ENCODE results near the gene MACROD2. TPM values are rescaled to one million over a fixed set of nuclear protein-coding genes. Genes with fewer than 3 reads are reported as not detected.

MACROD2 gene
- total and polyA plus RNA-seq, 8 donors: 0.78 to 31.3 (median 10.9) TPM; not detected in 1

DNA sequence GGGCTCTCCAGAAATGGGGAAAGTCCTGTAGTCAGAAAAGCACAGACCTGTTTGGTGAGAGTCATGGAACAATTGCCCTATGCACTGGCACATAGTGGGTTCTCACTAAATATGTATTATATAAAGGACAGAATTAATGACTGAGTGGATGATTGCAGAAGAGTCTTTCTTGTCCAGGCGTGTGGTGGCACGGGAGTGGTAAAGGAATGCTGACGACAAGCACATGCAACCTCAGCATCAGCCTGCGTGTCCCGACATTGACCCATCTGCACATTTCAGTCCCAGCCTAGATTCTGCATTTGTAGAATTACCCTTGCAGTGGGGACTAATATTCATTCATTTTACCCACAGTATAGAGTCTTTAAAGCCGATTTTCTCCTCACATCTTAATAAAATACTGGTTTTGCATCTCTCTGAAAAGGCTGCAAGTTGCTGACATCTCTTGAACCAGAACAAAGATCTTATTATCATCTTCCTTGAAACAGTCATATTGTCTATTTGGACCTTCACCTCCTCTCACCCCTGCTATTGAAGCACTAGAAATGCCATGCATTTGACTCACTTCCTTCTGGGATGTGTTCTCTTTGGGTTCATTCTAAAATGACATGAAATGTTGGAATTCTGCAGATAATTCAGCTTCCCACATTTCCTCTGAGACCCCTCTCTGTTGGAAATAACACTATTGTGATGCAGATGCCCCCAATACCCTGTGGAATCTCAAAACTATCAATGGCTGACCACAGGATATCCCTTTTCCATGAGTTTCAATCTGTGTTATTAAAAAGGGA, 1225.7 kb downstream of the MACROD2 start:
- Histone ChIP-seq H3K27me3 (no peaks in the 10 kb centered on the region), H3K4me1 (no peaks in the 10 kb centered on the region), H3K36me3 (no peaks in the 10 kb centered on the region), H3K4me3 (no peak overlapping the region), H3K27ac (no peak overlapping the region), H3K9me3 (no peaks in the 10 kb centered on the region)
- 86 to 95% (median 90%) methylated on average over 6 of the region's 6 CpGs for WGBS, 5 donors
- no peak for TF ChIP-seq POLR2A (IDR thresholded peaks at IDR 0.05)
- TF ChIP-seq EP300 (IDR thresholded peaks at IDR 0.05): no peak
- TF ChIP-seq POLR2AphosphoS5 (IDR thresholded peaks at IDR 0.05): no peak
- TF ChIP-seq, protein P1, sequence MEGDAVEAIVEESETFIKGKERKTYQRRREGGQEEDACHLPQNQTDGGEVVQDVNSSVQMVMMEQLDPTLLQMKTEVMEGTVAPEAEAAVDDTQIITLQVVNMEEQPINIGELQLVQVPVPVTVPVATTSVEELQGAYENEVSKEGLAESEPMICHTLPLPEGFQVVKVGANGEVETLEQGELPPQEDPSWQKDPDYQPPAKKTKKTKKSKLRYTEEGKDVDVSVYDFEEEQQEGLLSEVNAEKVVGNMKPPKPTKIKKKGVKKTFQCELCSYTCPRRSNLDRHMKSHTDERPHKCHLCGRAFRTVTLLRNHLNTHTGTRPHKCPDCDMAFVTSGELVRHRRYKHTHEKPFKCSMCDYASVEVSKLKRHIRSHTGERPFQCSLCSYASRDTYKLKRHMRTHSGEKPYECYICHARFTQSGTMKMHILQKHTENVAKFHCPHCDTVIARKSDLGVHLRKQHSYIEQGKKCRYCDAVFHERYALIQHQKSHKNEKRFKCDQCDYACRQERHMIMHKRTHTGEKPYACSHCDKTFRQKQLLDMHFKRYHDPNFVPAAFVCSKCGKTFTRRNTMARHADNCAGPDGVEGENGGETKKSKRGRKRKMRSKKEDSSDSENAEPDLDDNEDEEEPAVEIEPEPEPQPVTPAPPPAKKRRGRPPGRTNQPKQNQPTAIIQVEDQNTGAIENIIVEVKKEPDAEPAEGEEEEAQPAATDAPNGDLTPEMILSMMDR (IDR thresholded peaks at IDR 0.05): no peak
- intact Hi-C loops (cut with DNase I; ENCODE audit: low total_unique reads): no loop called here
- no peak for DNase-seq

DNA sequence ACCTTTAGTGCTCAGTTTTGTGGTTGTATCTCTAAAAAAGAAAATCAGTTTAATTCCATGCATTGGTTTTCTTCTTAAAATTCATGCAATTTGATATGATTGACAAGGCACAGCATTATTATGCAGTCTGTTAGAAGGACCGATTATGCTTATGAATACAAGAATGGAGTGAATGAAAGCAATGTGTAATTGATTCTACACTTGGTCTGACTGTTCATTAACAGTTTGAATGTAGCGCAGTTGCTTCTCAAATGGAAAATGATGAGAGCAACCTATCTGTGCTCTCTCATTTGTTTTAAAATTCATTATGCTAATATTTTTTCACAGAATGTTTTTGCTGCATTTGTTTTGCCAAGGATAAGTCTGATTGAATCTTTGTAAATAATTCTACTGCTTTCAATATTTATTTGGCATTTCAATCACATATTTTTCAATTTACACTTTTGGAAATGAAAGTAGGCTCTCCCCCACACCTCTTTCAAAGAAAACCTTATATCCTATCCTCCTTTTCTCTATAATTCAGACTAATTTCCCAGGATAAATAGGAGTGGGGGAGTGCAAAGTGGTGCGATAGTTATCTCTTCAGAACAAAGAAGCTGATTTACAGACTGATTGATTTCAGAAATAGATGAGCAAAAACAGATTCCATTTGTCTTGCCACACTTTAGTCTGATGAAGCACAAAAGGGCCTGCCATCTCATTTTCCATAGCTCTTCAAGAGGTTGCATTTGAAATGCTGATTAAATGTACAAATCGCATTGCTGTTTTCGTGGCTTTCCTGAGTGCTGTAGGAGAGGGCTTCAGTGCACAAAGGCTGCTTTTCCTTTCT, 1227.4 kb downstream of the MACROD2 start:
- WGBS, 5 donors: 89 to 92% (median 90%) methylated on average over 5 of the region's 5 CpGs
- DNase-seq: no peak
- no peak overlapping the region for H3K4me3 ChIP-seq
- H3K36me3 ChIP-seq: no peaks in the 10 kb centered on the region
- intact Hi-C loops (cut with DNase I; ENCODE audit: low total_unique reads): no loop called here
- no peak overlapping the region for H3K27ac ChIP-seq
- no peaks in the 10 kb centered on the region for H3K4me1 ChIP-seq
- H3K9me3 ChIP-seq: no peaks in the 10 kb centered on the region
- TF ChIP-seq EP300 (IDR thresholded peaks at IDR 0.05) (no peak), POLR2AphosphoS5 (IDR thresholded peaks at IDR 0.05) (no peak), POLR2A (IDR thresholded peaks at IDR 0.05) (no peak)
- TF ChIP-seq, protein P1 (IDR thresholded peaks at IDR 0.05): no peak
- no peaks in the 10 kb centered on the region for H3K27me3 ChIP-seq

- no peak for DNase-seq
- Histone ChIP-seq H3K9me3 (no peaks in the 10 kb centered on the region), H3K4me3 (no peak overlapping the region), H3K4me1 (no peaks in the 10 kb centered on the region), H3K27me3 (no peaks in the 10 kb centered on the region), H3K27ac (no peak overlapping the region), H3K36me3 (no peaks in the 10 kb centered on the region)
- WGBS, 5 donors: 82 to 93% (median 87%) methylated on average over 2 of the region's 2 CpGs
- intact Hi-C loops (cut with DNase I; ENCODE audit: low total_unique reads): no loop called here
- TF ChIP-seq POLR2AphosphoS5 (IDR thresholded peaks at IDR 0.05) (no peak), EP300 (IDR thresholded peaks at IDR 0.05) (no peak), POLR2A (IDR thresholded peaks at IDR 0.05) (no peak)
- TF ChIP-seq, protein P1 (IDR thresholded peaks at IDR 0.05): no peak
Observed at GRCh38 chr20:15224199-15224598, 1228.9 kb downstream of the MACROD2 start.

GRCh38 chr20:15227102-15227501, 1231.8 kb downstream of the MACROD2 start:
- no peak for DNase-seq
- H3K9me3 ChIP-seq: peaks cover 0 to 6% (median 0%) of the 10 kb centered on the region in 4 donors
- intact Hi-C loops (cut with DNase I; ENCODE audit: low total_unique reads): no loop called here
- H3K27ac ChIP-seq: no peak overlapping the region
- no peak for TF ChIP-seq POLR2A (IDR thresholded peaks at IDR 0.05)
- TF ChIP-seq EP300 (IDR thresholded peaks at IDR 0.05): no peak
- TF ChIP-seq POLR2AphosphoS5 (IDR thresholded peaks at IDR 0.05): no peak
- TF ChIP-seq, protein P1 (IDR thresholded peaks at IDR 0.05): no peak
- H3K4me3 ChIP-seq: no peak overlapping the region
- H3K36me3 ChIP-seq: no peaks in the 10 kb centered on the region
- H3K27me3 ChIP-seq: no peaks in the 10 kb centered on the region
- peaks cover 0 to 12% (median 0%) of the 10 kb centered on the region in 4 donors for H3K4me1 ChIP-seq
- WGBS, 5 donors: 77 to 87% (median 83%) methylated on average over 3 of the region's 3 CpGs
